ENCODE data around the gene ETFB. TPM values are rescaled to one million over a fixed set of nuclear protein-coding genes. Genes with fewer than 3 reads are reported as not detected.

Gene ETFB
- total RNA-seq, 2 donors from 2014 or later, result 225 to 267 TPM

GRCh38 chr19:51380379-51380778 lies 14.2 kb upstream of the ETFB start:
- ATAC-seq, result no peak
- DNase-seq, result no peak
- intact Hi-C loops (cut with DNase I), result no loop called here

DNA sequence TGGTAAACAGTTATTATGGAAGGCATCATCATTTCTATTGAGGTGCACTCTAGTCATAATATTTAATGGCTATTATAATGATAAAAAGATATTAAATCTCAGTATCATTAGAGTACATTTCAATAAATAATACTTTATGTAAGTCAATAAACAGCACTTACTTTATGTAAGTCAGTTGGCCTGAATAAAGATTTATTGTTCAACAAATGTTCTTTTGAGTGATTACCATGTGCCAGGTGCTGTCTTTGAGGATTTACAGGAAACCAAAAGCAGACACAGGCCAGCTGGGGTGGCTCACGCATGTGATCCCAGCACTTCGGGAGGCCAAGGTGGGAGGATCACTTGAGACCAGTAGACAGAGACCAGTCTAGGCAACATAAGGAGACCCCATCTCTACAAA lies 11.2 kb upstream of the ETFB start:
- ATAC-seq (no peak), DNase-seq (no peak)
- intact Hi-C loops (cut with DNase I), result no loop called here

GRCh38 chr19:51375504-51376221 lies 9.5 kb upstream of the ETFB start:
- DNase-seq, result no peak
- intact Hi-C loops (cut with DNase I), result no loop called here
- no peak for ATAC-seq

- DNase-seq, result no peak
- intact Hi-C loops (cut with DNase I), result no loop called here
- ATAC-seq, result peak in 1 of 2 donors; percentile 17
Measured at GRCh38 chr19:51372649-51373504, 6.7 kb upstream of the ETFB start, which contains the start of gene NKG7. TSS of gene NKG7 (minus strand) at chr19:51372654. CDS start at chr19:51372535, 119 bp downstream.

GRCh38 chr19:51372021-51372648 lies 5.9 kb upstream of the ETFB start:
- ATAC-seq (no peak), DNase-seq (no peak)
- intact Hi-C loops (cut with DNase I), result no loop called here

- DNase-seq, result no peak
- ATAC-seq, result no peak
- intact Hi-C loops (cut with DNase I), result no loop called here
Measured at GRCh38 chr19:51371186-51371690, 5.0 kb upstream of the ETFB start.

GRCh38 chr19:51370230-51370629 lies 4.0 kb upstream of the ETFB start:
- no peak for DNase-seq
- intact Hi-C loops (cut with DNase I), result no loop called here
- ATAC-seq, result no peak

GRCh38 chr19:51368366-51369282 lies 2.4 kb upstream of the ETFB start, which contains the start of gene CLDND2:
TSS of gene CLDND2 (minus strand) at chr19:51369003. CDS start at chr19:51368577, 426 bp downstream.
- intact Hi-C loops (cut with DNase I), result no loop called here
- ATAC-seq (no peak), DNase-seq (no peak)

DNA sequence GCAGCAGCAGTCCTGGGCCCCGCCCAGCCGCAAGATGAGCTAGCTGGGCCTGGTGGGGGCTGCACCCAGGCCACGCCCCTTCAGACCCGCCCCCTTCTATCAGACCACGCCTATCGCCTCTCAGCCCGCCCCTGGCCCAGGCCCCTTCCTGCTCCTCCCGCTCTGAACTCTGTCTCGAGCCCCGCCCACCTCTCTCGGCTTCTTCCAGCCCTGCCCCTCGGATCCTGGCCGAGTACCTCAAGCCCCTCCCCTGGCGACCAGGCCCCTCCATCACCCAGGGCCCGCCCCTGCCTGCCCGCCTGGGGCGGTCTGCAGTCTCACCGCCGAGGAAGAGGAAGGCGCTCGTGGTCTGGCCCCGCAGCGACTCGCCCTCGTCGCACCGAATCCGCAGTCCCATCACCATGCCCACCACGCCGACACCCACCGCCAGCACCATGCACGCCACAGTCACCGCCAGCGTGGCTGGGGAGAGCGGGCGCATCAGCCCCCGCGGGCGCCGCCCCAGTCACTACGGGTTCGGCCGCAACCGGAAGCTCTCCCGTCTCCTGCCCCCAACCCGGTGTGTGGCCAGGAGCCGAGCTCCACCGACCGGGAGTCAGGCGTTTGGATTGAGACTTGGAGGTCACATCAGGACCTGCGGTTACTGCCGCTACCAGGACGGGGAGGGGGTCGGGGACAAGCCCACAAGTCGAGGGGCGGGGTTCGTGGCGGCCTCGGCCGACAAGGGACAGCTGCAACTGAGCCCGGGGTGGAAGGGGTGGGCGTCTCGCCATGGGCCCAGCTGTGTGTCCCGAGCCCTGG lies 1.6 kb upstream of the ETFB start:
- ATAC-seq, result peak; percentile 91 to 93
- peak; percentile 99 for DNase-seq
- intact Hi-C loops (cut with DNase I), result loop anchor here in 1 of 2 donors (2.0 kb wide), 1 partner anchor 29 kb away; no protein-coding TSS in a partner anchor

- no peak for ATAC-seq
- no peak for DNase-seq
- intact Hi-C loops (cut with DNase I), result loop anchor here in 1 of 2 donors (2.0 kb wide), 1 partner anchor 28 kb away; no protein-coding TSS in a partner anchor
Measured at GRCh38 chr19:51367255-51367564, 1.0 kb upstream of the ETFB start.

- intact Hi-C loops (cut with DNase I), result loop anchor here in 1 of 2 donors (2.0 kb wide), 1 partner anchor 28 kb away; no protein-coding TSS in a partner anchor
- DNase-seq (peak; percentile 99), ATAC-seq (peak; percentile 79 to 85)
Measured at GRCh38 chr19:51366389-51367254, 434 bp upstream of the ETFB start.

- peak; percentile 38 for DNase-seq
- intact Hi-C loops (cut with DNase I), result no loop called here
- no peak for ATAC-seq
Measured at GRCh38 chr19:51365211-51365964, 800 bp downstream of the ETFB start.

- DNase-seq (peak; percentile 26), ATAC-seq (no peak)
- intact Hi-C loops (cut with DNase I), result no loop called here
Measured at GRCh38 chr19:51364200-51365106, 1.7 kb downstream of the ETFB start.

DNA sequence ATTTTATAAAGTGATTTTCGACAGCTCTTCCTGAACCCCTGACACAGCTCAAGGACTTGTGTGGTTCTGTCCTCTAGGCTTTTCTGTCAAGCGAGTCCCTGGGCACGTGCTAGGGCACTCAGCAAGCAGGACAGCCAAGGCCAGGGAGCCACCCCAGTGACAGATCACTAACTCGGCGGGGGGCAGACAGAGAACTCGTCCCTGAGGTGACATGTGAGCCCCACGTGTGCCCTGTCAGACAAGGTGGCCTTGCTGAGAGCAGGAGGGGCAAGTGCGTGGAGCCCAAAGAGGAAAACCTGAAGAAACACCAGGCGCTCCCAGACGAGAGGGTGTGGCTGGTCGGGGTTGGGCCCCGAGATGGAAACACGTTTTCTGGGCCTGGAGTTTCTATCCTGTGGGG lies 4.9 kb downstream of the ETFB start:
- ATAC-seq (no peak), DNase-seq (peak; percentile 17)
- intact Hi-C loops (cut with DNase I), result no loop called here

DNA sequence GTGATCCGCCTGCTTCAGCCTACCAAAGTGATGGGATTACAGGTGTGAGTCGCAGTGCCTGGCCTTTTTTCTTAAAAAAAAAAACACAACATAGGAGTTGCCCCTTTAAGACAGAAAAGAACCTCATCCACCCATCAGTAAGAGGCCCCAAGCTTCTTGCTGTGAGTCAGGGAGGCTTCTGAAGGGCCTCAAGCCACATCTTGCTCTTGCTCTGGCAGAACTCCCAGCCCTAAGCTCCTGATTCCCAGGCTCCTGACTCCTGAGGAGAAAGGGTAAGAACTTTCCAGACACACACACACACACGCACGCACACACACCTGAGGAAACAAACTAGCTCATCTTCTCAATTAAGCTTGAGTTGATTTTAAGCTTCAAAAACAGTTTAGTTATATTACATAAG lies 6.9 kb downstream of the ETFB start:
- DNase-seq (peak; percentile 14), ATAC-seq (no peak)
- intact Hi-C loops (cut with DNase I), result no loop called here
